GM18909 (cell line): ENCODE results near the gene ETFRF1.

Source experiments
- ATAC-seq: cut with Tn5 transposase; IDR thresholded peaks from one replicate; pipeline ENCODE4 v1.9.1; 2021; ENCODE audit warnings: mild to moderate bottlenecking; ENCODE audit not compliant: unreplicated experiment, poor library complexity

ETFRF1 gene

GRCh38 chr12:25208554-25208953 is 13.5 kb downstream of the ETFRF1 start:
- ATAC-seq, result no peak

- ATAC-seq, result no peak
These were observed 18.3 kb downstream of the ETFRF1 start for GRCh38 chr12:25213338-25213737.

GRCh38 chr12:25236190-25236589 is 41.2 kb downstream of the ETFRF1 start:
- ATAC-seq, result no peak

GRCh38 chr12:25236626-25237025 is 41.6 kb downstream of the ETFRF1 start:
- no peak for ATAC-seq

- peak; percentile 60 for ATAC-seq
These were observed 46.4 kb downstream of the ETFRF1 start for GRCh38 chr12:25241167-25242020.

GRCh38 chr12:25242981-25243679 is 48.1 kb downstream of the ETFRF1 start:
- no peak for ATAC-seq

GRCh38 chr12:25243680-25243990 is 48.6 kb downstream of the ETFRF1 start:
- ATAC-seq, result no peak

- ATAC-seq, result no peak
These were observed 50.5 kb downstream of the ETFRF1 start for GRCh38 chr12:25245491-25245890.

- no peak for ATAC-seq
These were observed 53.1 kb downstream of the ETFRF1 start for GRCh38 chr12:25248137-25248536.

GRCh38 chr12:25248732-25249131 is 53.7 kb downstream of the ETFRF1 start:
- no peak for ATAC-seq

- peak; percentile 33 for ATAC-seq
These were observed 55.1 kb downstream of the ETFRF1 start for GRCh38 chr12:25249931-25250738.

GRCh38 chr12:25250744-25251730 is 56.0 kb downstream of the ETFRF1 start, which contains the start of gene KRAS:
KRAS (minus strand) TSS chr12:25250929.
- ATAC-seq, result peak; percentile 81

GRCh38 chr12:25251769-25252168 is 56.7 kb downstream of the ETFRF1 start:
- ATAC-seq, result no peak

GRCh38 chr12:25252946-25253345 is 57.9 kb downstream of the ETFRF1 start:
- ATAC-seq, result no peak

GRCh38 chr12:25253371-25254068 is 58.5 kb downstream of the ETFRF1 start:
- ATAC-seq, result no peak

GRCh38 chr12:25254271-25254880 is 59.3 kb downstream of the ETFRF1 start:
- ATAC-seq, result no peak
